Anterior cingulate cortex (tissue), 58 donors: ENCODE measurements around the gene FYN.
"Not testable (repeated sequence)": the region's sequence is repeated elsewhere in the genome, so short reads cannot be mapped to it uniquely, and the experiment has no call there.

Source experiments
- DNase-seq, 58 donors: peaks; one replicate each; lab custom pipeline; 2025; lab: John Stamatoyannopoulos, UW

FYN gene

DNA sequence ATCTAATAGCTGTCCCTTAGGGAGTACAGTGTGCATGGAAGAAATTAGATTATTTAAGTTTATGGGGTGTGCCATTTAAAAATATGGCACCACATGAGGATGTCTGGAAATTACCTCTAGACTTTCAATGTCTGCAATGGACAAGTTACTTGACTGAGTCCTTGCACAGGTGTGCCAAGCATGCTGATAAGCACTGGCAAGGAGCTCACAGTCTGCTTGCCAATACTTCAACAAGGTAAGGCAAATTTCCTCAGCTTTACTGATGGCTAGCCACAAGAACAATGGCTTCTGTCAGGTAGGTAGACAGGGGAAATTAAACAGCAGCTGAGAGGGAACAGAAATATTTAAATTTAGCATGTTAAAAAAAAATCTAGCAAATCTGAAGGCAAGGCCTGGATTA is 176.4 kb downstream of the FYN start:
- no peak for DNase-seq

DNA sequence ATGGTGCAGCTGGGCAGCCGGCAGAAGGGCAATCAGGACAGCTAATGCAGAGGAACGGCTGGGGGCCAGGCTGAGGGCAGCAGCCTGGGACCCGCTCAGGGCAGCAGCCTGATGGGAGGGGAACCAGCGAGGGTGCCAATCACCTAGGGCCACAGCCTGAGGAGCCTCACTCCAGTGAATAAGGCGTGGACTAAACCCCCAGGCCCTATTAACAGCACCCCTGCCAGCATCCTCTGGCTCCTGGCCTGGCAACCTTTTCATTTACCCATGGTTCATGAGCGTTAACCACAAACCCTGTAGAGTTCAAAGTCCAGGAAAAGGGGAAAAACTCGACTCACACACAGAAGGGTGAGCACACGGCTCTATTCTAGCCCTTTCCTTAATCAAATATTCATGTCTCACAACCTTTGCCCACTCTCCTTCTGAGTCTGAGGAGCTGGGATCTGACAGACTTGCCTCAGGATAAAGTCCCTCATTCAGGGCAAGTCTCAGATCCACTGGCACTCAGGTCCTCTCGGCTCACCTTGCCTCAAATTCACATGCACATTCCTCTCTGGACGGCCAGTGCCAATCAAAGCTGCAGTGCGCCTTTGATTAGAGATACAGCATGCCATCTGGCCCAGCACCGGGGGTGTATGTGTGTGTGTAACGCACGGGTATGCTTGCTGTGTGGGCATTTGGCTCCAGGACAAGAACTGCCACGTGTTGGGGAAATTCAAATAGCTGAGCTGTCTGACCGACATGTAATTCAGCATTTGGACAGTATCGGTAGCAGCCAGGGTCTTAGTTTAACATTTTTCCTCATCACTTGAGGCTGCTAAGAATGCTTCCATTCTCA is 180.7 kb downstream of the FYN start:
- DNase-seq, result peak in 49 of 58 donors; percentile 20 to 83 (median 48)

DNA sequence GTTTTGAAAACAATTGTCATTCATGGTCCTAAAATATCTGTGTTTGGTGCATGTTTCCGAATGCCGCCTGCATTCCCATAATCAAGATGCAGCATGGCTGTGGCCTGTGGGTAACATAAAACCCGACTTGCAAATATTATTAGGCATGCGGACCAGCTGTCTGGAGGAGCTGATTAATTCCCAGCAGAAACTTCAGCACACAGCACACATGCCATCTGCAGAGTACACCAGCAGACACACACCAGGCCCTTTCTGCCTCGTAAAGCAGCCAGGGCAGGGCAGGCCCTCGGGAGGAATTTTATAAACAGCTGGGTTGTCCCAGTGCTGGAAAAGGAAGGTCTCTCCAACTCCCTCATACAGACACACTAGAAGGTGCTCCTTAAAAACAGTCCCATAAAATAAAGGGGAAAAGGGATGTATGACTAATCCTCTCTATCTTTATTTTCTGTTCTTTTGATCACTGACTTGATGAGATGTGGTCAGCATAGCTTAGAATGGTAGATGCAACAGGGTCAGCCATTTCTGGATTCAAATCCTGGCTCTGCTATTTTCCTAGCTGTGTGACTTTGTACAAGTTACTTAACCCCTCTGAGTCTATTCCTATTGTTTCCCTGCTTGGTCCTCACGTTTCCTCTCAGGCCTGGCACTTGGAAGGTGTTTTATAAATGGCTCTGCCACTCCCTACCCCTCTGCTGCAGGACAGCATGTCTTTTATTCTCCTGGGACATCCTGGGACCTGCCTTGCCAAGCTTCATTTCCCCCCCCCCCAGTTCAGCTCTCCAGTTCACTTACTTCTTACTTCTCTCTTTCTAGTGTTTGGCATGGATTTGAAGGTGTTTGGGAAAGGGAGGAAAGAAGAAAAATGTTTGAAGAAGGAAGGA is 181.7 kb downstream of the FYN start:
- DNase-seq, result peak in 4 of 58 donors; percentile 10 to 27 (median 16)

DNA sequence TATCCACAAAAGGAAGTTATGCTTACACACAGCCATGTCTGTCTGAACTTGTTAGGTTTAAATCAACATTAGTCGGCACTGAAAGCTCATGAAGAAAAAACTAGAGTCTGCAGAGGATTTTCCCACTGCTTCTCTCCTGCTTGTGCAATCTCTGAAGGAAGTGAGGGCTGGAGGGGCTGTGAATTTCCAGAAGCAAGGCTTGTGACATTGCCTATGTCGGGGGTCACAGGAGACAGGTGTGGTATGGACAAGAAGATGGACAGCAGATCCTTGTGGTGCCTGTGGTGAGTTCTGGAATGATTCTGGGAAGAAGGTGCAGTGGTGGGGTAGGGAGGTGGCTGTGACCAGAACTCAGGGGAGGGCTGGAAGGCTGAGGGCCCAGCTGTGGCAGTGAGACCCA is 183.3 kb downstream of the FYN start:
- no peak for DNase-seq

DNA sequence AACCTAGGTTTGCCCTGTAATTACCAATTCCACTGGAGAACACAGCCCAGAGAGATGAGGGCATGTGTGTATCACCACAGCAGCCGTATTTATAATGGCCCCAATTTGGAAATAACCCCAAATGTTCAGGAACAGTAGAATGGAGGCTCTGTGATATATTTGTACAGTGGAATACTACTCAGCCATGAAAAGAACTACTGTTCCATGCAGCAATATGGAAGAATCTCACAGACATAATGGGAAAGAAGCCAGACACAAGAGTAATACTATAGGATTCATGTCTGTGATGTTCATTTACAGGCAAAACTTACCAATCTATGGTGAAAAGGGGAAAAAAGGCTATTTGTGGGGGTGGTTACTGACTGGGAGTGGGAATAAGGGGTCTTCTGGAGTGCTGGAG is 183.8 kb downstream of the FYN start:
- no peak for DNase-seq

DNA sequence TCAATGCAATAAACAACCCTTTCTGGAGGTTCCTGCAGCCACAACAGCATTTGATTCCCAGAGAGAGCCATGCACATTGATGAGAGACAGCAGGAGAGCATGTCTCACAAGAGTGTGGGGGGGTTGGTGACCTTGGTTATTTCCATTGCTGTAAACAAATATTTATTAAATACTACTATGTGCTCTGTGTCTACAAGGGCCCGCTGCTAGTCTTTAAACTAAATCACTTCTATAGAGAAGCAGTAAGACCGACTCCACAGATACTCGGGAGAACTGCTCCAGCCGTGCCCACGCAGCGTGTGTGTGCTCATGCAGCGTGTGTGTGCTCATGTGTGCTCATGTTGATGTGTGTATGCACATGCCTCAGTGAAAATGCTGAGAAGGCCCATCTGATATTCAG is 184.9 kb downstream of the FYN start:
- DNase-seq, result no peak

DNA sequence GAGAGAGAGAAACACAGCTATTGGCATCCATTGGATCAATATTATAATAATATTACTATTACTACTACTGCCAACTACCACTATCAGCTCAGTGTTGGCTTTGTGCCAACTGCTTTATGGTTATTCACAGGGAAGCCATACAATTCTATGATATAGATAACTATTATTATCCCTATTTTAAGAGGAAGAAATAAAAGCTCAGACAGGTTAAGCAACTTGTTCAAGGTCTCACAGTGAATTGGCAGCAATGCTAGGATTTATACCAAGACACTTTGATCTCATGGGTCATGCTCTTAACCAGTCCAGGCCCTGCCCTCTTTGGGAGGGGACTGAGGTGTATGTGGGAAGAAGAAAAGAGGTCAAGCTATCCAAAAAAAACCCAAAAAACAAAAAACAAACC is 185.6 kb downstream of the FYN start:
- no peak for DNase-seq

DNA sequence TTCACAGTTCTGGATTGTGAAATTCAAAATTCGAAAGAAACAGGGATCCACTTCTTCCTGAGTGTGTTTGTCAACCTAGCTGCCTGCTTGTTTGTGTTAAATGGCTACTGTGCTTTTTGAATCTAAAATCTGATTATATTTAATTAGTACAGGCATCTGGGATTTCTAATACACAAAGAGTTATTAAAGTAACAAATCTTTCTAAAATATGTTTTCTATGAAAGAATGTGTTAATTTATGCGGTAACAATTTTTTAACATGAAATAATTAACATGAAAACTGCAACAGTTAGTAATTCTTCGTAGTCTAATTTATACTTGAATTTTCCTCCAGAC is 186.4 kb downstream of the FYN start:
- no peak for DNase-seq

DNA sequence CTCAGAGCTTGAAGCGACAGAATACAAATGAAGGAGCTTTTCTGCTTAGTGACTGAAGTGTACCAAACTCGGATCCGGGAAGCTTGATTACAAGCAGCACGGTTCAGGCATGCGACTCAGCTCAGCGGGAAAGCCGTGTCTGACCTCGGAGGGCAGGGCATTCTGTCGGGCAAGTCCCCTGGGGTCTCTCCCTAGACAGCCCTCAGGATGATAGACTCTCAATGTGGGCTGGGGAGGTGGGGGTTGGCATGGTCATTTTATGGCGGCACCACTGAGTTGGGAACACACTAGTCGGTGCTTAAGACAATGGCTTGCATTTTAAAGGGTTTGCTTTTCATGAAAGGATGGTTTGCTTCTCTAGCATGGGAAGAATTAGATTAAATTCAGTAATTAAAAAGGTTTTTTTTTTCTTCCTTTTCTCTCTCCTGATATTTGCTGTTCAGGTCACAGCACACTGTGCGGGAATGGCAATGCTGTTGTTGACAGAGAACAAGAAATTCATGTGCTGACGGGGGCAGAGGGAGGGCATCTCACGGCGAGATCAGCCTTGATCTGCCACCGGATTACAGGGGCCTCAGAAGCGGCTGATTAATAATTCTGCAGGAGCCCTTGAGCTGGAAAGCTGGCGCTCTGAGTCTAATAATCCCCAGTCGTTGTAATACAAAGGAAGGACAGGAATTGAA is 186.9 kb downstream of the FYN start:
- peak in 37 of 58 donors; percentile 19 to 80 (median 37) for DNase-seq

DNA sequence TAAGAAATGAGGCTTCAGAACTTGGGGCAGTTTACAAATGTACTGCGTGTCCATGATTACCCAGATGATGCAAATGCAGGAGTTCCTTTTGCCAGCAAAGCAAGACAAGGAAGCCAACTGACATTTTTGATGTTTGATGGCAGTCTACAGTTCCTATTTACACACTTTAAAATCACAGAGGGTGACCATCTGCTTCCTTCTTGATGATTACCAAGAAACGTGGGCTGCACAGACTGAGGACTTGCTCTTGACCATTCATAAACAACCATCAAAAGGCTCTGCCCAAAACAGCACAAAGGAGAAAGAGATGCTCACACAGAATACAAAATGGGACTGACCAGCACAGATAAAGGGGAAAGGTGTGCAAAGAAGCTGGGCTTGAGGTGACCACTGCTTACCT is 187.7 kb downstream of the FYN start:
- no peak for DNase-seq

DNA sequence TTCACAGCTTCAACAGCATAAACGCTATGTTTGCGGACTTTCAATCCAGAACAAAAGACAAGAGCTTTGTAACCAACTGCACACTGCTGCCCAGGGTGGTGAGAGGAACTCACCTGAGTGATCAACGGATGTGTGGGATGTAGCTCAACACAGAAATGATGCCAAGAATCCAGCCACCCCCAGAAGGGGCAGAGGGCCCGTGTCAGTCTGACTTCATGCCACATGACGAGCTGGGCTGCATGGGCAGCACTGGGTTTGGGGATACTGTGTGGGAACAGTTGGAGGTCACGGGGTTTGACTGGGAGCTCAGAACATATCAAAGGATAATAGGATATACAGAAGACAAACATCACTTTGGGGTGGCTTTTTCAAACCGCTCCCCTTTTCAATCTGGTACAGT is 188.2 kb downstream of the FYN start:
- DNase-seq, result no peak

DNA sequence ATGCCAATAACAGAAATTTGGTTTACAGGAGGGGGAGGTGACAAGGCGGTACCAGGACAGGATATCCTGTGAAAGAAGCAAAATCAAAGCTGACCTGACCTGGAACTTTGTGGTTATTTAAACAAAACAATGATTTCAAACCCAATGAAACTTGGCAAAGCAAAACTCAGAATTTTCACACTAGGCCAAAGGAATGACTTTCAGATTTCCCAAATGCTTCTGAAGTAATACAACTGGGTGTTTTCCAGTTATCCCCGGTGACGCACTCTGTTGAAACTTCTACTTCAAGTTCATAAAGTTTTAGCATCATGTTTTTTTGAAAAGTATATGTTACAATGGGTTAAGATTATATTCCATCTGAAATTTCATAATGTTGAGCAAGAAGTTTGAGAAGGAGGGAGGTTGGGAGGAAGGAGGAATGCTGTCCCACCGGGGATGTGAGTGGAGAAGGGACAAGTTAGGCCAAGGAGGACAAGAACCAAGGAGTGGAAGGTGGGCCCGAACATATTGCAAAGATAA is 189.4 kb downstream of the FYN start:
- no peak for DNase-seq

DNA sequence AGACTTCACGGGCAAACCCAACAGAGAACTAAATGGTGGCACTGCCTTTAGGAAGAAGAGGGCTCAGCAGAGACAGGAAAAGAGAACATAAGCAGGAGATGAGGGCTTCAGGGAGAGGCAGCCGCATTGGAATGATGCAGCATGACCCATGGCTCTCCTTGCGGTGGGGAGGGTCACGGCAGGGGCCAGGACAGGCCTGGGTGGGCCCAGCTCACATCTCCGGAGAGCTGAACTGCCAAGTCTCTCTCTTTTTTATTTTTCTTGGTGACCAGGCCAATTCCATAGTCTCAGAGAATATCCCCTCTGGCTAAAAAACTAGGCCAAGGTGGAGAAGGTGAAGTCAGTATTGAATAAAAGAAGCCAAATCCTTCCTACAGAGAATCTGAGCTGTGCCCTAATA is 190.1 kb downstream of the FYN start:
- no peak for DNase-seq

DNA sequence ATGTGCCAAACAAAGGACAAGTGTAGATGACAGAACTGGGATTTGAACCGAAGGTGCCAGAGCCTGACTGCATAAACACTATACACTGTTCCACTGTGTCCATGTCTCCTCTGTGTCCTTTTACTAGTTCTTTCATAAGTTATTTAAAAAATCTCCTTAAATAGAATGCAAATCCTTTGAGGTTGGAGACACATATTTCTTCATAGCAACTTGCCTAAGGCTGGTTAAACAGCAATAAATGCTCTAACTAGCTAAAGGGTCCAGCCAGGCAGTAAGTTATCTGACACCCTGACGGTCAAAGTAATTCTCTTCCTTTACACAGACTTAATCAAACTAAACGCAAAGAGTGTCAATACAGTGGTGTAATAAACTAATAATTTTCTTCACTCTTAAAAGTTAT is 191.4 kb downstream of the FYN start:
- DNase-seq, result no peak

DNA sequence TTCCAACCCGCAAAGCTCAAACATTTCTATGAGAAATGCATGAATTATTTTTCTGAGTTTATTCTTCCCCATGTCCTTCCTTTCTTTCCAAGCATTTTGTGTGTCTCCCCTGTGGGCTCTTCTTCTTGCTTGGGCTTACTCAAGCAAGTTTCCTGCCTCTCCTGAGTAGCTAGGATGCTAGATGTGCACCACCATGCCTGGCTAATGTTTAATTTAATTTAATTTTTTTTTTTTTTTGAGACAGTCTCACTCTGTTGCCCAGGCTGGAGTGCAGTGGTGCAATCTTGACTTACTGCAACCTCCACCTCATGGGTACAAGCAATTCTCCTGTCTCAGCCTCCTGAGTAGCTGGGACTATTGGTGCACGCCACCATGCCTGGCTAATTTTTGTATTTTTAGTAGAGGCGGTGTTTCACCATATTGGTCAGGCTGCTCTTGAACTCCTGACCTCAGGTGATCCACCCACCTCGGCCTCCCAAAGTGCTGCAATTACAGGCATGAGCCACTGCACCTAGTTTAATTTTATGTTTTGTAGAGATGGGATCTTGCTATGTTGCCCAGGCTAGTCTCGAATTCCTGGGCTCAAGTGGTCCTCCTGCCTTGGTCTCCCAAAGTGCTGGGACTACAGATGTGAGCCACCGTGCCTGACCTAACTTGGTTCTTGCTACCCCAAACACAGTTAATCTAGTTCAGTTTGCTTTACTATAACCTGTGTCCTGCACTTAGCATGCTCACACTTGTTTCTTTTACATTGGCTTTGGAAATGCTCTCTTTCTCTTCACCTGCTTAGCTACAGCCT is 192.2 kb downstream of the FYN start:
- not testable (repeated sequence) for DNase-seq

DNA sequence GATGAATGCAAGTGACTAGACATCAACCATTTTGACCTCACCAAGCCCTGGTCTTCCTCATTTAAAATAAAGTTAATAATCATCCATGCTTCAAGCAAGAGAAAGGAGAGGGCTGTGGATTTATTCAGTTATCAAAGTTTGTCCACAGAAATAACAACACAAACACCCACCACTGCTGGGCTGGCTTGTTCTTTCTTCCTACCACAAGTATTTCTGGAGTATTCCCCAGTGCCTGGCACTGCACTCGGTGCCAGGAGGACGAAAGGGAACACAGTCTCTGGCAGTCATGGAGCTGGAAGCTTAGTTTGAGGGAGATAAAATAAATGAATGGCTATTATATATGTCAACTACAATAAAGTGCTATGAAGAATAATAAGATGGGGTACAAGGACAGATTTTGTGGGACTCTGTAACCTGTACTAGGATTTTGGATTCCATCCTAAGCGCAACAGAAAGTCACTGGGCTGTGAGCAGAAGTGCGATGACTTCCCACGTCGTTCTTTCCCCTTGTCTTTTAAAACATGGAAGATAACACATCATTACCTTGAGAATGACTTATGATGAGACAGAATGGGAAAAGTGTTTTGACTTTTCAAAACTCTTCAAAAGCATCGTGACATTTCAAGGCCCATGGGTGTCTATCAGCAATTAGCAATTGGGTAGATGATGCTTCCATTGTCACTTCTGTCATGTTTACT is 193.1 kb downstream of the FYN start:
- peak in 28 of 58 donors; percentile 5 to 73 (median 36) for DNase-seq

DNA sequence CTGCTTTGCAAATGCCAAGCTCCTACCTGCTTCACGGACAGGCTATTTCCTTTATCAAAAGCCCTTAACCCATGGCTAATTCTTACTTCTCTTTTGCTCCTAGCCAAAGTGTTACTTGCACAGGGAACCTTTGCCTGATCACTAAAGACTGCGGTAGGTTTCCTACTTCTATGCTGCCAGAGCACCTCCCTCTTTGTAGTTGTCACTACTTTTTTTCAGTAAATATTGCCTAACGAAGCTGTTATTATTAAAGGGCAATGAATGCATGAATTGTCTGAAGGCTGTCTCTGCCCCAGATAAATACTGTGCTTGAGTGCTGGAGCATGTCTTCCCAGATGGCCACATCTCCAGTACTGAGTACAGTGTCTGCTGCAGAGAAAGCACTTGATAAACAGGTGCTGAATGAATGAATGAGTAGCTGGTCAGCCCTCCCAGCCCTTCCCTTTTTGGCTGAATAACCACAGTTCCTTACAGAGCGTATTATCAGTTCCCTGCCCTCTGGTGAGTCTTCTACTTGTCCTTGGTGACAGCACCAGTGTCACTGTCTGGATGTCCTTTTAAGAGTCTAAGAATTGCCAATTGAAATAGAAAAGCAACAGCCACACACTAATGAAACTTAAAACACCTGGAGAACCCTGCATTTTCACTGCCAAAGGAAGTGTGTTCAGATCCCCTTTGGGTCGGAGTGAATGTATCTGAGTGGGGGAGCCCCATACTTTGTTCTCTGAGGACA is 194.0 kb downstream of the FYN start:
- no peak for DNase-seq

DNA sequence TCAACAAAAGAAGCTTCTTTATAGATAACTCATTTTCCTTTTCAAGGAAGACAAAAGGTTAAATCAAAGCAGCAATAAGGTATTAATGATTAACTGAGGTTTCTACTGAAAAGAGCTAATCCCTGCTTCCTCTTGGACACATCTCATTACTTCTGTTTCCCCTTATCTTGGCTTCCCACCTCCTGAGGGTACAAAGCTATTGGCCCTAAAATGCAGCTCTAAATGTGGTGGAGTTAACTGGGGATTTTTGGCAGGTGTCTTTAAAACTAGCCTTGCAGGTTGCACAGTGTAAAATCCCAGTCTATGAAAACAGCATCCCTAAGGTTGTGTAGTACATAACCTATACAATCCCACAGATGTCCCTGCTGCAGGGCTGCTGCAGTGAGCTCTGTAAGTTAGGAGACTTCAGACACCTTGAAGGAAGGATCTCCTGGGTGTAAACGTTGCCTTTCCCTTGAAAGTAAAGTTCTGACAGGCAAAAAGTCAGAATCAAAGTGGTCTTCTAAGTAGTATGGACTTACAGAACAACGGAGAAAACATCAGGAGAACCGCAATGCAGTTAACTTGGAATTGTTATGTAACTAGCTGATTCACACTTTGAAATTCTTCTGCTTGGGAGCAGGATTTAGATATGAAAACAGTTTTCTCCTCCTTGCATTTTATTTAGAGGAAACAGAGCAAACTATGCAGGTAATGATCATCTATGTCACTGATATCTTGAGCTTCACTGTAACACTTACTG is 195.8 kb downstream of the FYN start:
- DNase-seq, result no peak
